IMR-90 (cell line): ENCODE results near the gene CEMP1.
"Not testable (repeated sequence)": the region's sequence is repeated elsewhere in the genome, so short reads cannot be mapped to it uniquely, and the experiment has no call there.

Experiments
- CHD1 ChIP-seq: IDR thresholded peaks from 2 replicates; pipeline ENCODE4 v1.6.1; 2012; ENCODE audit warnings: low read depth, low read length, improper control_type of control experiment
- CTCF ChIP-seq: conservative IDR thresholded peaks from 2 replicates; pipeline ENCODE4 v1.5.1; 2012; ENCODE audit warnings: mild to moderate bottlenecking, low read depth, low read length, improper control_type of control experiment
- RCOR1 ChIP-seq: IDR thresholded peaks from 2 replicates; pipeline ENCODE4 v1.6.1; 2012; ENCODE audit warnings: mild to moderate bottlenecking, low read length, improper control_type of control experiment; ENCODE audit not compliant: insufficient replicate concordance

- not testable (repeated sequence) for TF ChIP-seq CTCF, RCOR1, CHD1
These were observed 47.7 kb upstream of the CEMP1 start for GRCh38 chr16:2578905-2579304.
